HG03159 (cell line): Measurements from ENCODE around the gene DHX30.
"Not testable (repeated sequence)": the region's sequence is repeated elsewhere in the genome, so short reads cannot be mapped to it uniquely, and the experiment has no call there.

Experiments used
- ATAC-seq: cut with Tn5 transposase; IDR thresholded peaks from one replicate; pipeline ENCODE4 v1.9.1; 2021; ENCODE audit warnings: mild to moderate bottlenecking, moderate library complexity; ENCODE audit not compliant: unreplicated experiment

Gene DHX30

DNA sequence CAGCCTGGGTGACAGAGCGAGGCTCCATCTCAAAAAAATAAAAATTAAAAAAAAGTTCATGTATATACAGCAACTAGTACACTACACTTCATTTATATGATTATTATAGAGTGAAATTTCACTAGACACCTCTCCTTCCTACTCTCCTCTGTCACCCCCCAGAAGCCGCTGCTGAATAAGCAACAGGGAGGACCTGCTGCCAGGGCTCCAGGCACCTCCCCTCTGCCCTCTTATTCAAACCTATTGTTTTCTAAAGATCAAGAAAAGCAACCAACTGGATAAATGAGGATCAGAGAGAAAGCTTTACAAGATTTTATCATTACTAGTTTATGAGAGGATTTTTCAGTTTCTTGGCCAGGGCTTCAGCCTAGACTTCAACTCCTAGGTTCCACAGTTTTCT, 71.5 kb downstream of the DHX30 start:
- no peak for ATAC-seq

DNA sequence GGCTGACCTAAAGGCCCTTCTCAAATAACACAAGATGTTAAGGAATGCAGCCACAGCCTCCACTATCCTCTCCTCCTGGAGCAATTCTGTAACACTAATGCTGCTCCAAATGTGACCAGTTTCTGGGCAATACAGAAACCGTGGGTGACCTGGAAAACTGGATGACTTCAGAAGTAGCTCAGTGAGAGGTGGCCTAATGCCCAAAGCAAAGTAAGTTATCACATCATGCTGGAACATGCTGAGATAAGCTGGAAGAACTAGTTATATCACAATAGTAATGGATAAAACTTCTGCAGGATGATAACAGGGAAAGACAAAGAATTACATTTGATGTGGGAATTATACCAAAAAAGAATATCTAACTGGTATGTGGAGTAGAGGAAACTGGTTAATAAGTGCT, 72.0 kb downstream of the DHX30 start:
- no peak for ATAC-seq

DNA sequence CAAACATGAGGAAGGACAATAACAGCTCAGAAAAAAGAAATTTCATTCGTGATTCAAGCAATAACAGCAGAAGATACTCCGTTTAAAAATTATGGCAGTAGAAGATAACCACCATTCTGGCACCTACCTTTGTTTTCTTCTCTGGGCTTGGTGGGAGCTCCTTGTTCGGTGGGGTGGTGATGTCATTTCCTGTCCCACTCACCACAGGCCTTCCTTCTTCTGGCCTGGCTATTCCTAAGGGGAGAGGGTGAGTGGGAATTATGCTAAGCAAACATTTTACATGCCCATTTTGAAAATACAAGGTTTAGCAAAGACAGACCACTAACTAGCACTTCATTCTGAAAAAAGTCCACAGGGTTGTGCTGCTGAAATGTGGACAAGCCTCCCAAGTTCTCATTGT, 74.4 kb downstream of the DHX30 start:
- no peak for ATAC-seq

DNA sequence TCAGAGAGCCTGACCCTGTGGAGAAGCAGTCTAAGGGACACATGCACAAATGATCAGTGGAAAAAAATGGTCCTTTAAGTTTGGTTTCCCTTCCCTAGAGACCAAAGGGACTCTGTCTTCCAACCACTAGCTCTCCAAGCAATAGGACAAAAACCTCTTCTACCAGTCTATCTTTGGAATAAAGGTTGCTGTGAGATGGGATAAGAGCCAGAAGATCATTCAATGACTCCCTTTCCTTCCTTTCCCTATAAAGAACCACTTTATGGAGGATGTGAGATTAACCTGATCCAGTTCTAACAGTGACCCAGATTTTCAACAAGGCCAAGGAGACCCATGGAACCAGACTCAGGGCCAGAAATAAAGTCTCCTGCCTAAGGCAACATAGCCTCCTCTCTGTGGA, 74.8 kb downstream of the DHX30 start:
- no peak for ATAC-seq

- ATAC-seq, result no peak
Observed at GRCh38 chr3:47882338-47882737, 79.4 kb downstream of the DHX30 start.

DNA sequence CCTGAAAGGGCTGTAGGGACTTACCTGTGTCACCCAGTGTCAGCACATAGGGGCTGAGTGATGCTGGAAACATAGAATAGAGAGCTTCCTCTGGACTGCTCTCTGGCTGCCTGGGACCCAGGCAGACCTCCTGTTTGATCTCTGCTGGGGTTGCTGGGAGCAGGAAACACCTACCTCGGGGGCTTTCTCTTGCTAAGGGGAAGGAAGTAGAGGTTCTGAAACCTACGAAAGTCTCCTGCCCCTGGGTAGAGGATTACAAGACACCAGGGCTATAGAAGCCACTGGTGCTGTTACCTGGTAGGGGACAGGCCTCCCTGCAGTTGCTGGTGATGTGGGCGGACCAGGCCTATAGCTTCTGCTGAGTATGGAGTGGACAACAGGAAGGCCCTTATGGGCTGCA, 81.7 kb downstream of the DHX30 start:
- no peak for ATAC-seq

DNA sequence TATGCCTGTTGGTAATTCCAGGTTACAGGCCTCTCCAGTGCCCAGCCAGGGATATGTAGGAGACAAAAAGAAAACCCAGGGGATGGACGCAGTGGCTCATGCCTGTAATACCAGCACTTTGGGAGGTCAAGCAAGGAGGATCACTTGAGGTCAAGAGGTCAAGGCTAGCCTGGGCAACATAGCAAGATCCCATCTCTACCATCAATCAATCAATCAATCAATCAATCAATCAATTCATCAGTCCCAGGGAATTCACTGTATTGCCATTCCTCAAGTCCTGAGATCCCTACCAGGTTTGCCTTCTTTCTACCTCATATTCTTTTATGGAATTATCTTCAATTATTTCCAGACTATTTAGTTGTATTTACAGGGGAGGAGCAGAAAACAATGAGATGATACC, 82.2 kb downstream of the DHX30 start:
- ATAC-seq, result no peak

GRCh38 chr3:47887991-47888390, 85.1 kb downstream of the DHX30 start:
- not testable (repeated sequence) for ATAC-seq

DNA sequence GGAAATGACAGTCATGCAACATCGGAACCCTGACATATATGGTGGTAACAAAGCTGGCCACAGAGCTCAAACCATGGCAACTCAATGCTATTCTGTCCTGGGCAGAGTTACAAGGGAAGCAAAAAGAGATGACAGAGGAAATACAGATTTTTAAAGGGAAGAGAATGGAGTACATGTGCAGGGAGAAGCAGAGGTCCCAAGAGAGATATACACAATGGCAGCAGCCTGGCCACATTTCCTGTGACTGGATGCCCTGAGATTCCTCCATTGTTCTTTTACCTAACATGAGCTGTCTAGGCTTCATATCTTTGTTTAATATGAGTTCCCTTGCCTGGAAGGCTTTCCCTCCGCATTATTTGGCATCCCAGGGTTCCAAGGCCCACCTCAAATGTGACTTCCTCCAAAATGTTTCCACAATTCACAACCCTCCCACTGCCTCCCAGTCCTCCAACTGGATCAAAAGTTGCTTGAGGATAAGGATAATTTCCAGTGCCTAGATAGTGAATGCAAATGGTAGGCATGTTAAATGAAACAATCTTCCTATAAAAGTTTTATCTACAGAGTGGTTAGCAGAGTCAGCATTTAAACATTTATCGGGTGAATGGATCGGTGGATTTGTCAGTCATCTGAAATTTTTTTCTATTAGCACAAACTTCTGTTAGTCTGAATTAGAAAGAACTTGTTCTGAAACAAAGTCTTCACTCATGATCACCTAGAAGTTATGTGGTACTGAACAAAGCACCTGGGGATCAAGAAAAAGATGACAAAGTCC, 86.2 kb downstream of the DHX30 start:
- ATAC-seq, result no peak

DNA sequence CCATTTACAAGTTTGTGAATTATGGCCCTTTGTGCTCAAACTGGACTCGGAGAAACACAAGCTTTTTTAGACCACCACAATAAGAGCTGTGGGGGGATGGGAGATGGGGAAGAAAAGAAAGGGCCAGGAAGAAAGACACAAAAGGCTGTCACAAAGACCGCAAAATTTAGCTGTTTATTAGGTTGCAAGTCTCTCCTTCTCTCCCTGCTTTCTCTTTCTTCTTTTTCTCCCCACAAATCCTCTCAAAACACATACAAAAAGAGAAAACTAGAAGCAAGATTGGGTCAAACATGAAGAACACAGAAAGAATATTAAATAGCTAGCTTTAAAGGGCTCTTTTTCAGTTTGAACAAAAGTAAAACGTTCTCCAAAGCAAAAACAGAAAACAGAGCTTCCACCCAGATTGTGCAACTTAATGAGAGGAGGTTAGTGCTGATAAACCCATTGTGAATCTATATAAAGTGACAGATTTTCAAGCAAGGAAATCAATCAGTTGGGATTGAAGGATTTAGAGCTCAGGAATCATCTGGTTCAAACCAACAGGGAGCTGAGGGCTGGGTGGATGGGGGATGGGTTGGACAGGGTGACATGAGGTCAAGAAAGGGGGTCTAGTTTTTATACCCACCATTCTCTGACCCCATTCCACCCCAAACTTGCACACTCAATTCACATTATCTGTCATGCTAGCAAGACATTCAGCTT, 87.3 kb downstream of the DHX30 start:
- ATAC-seq, result no peak

DNA sequence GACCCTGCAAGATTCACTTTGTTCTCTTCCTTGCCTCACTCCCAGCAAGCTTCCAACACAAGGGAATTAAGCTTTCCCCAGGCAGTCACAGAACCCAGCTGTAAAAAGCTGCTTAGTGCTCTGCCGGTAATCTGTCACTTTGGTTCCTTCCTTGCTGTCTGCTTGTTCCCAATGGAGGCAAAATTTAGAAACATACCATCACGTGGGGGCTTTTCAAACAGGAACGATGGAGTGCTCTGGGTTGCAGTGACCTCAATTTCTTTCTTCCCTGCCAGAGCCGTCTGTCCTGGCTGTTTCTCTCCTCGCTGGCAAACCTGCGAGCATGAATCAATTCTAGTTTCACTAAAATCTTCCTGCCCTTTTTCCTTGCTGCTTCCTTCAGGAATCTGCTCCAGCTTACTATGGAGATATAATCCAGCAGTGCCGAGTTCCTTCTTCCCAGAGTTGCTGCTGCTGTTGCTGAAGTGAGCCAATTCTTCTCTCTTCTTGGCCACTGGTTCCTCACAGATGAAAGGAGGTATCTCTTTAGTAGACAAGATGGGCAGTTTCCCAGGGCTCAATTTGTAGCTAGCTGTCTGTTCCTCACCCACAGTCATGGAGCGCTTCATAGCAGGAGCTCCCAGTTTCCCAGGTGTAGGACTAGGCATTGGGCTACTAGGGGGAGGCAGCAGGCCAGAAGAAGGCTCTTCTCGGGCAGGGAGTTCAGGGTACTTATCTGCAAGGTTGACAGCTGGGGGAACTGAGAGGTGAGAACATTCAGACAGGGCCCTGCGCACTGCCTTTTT, 88.1 kb downstream of the DHX30 start:
- no peak for ATAC-seq

GRCh38 chr3:47891613-47892005, 88.7 kb downstream of the DHX30 start:
- ATAC-seq, result no peak

- no peak for ATAC-seq
Observed at GRCh38 chr3:47892286-47893040, 89.5 kb downstream of the DHX30 start.

- ATAC-seq, result no peak
Observed at GRCh38 chr3:47895241-47895640, 92.3 kb downstream of the DHX30 start.

DNA sequence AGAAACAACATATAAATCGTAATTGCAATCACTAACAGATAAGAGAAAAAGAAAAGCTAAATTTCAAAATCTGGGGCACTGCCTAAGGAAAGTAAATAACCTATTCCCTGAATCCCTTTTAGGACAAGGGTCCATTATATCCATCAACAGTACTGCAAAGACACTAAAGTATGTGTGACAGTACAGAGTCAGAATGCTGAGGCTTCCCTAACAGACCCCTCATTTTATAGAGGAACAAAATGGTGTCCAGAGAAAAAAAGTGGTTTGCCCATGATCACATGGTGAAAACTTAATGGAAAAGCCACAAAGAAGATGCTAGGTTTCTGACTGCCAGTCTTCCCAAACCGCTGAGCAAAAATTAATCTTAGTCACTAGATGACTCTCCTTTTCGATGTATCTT, 93.8 kb downstream of the DHX30 start:
- no peak for ATAC-seq

- no peak for ATAC-seq
Observed at GRCh38 chr3:47897954-47898353, 95.0 kb downstream of the DHX30 start.

GRCh38 chr3:47899495-47900108, 96.7 kb downstream of the DHX30 start:
- ATAC-seq, result no peak
